Ascending aorta (tissue), 2 donors: ENCODE measurements around the gene LAMTOR2. TPM values are rescaled to one million over a fixed set of nuclear protein-coding genes. Genes with fewer than 3 reads are reported as not detected.

ENCODE experiments used
- DNase-seq, 2 donors: peaks; one replicate each; pipeline ENCODE4 v3.0.0-alpha.2; 2019; ENCODE audit warnings: low spot score in 2 of 2
- H3K27ac ChIP-seq, 2 donors: fragments of 200-600 bp; sonication (generic); one replicate each; pipeline ENCODE4 v1.5.1; 2016 to 2017; ENCODE audit warnings: mild to moderate bottlenecking in 1 of 2
- H3K27me3 ChIP-seq: fragments of 200-600 bp; sonication (generic); one replicate; pipeline ENCODE4 v1.5.1; 2017
- H3K36me3 ChIP-seq, 2 donors: fragments of 200-600 bp; sonication (generic); one replicate each; pipeline ENCODE4 v1.5.1; 2016
- H3K4me1 ChIP-seq, 2 donors: fragments of 200-600 bp; sonication (generic); one replicate each; pipeline ENCODE4 v1.5.1; 2016 to 2017; ENCODE audit warnings: mild to moderate bottlenecking in 1 of 2
- H3K4me3 ChIP-seq, 2 donors: fragments of 200-600 bp; sonication (generic); one replicate each; pipeline ENCODE4 v1.5.1; 2016 to 2017; ENCODE audit warnings: mild to moderate bottlenecking in 1 of 2
- H3K9me3 ChIP-seq, 2 donors: fragments of 200-600 bp; sonication (generic); one replicate each; pipeline ENCODE4 v1.5.1; 2016
- CTCF ChIP-seq, 3 experiments: fragments of 200-600 bp in 2 of 3; fragments of 450-650 bp in 1 of 3; sonication (generic) in 2 of 3; IDR thresholded peaks; one replicate each; pipeline ENCODE4 v1.5.1; 2016 to 2019; ENCODE audit warnings: antibody characterized with exemption in 3 of 3, mild to moderate bottlenecking in 1 of 3, moderate library complexity in 1 of 3
- intact Hi-C: fragments of 100-400 bp; cut with DNase I; formaldehyde crosslinking; loops from one replicate; pipeline ENCODE4 v1.15.1; 2023
- total RNA-seq: library from RNA; depleted of rRNA; stranded (reverse); fragments of >200 nt; gene quantifications from one replicate; pipeline ENCODE4 v1.1.0, GENCODE V29; 2016

The LAMTOR2 gene
- total RNA-seq, 1 donor from 2014 or later, result 43.9 TPM

DNA sequence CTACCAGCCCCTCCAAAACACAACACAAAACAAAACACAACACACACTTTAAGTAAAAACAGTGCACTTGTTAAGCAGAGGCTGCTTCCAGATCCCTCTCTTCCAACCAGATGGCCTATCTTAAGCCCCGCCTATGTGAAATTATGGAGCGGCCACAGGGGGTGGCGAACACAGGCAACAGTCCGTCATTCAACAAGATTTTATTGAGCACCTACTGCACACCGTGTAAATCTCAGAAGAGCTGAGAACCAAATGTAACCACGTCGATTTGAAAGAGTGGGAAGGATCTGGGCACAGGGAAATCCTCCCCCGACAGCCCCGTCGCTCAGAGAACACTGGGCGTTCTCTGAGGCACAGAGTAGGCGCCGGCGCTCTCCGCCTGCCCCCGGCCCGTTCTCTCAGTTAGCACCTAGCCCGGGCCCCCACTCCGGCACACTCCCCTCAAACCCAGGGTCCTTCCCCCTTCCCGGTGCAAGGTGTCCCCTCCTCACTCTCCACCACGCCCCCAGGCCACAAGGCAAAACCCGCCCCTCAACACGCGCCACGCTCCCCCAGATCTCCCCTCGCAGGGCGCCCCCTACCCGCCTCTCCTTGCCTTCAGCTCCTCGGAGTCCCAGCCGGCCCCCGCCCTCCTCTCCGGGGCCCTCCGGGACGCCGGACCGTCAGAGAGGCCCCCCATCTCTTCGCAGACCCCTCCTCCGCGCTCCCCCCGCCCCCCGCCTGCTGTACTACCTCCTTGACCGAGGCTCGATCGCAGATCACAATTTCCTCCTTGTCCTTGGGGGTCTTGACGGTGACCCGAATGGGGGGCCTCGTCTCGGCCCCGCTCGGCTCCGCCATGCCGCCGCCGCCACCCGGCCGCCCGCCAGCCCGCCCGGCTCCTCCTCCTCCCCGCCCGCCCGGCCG lies 1.5 kb upstream of the LAMTOR2 start:
- peak overlapping the region; percentile 75 to 96 for H3K27ac ChIP-seq
- intact Hi-C loops, result loop anchor here (10.0 kb wide), 1 partner anchor 118 kb away; the partner anchor contains the start of gene KHDC4
- peaks cover 7 to 22% of the 10 kb centered on the region in 2 donors for H3K36me3 ChIP-seq
- DNase-seq, result peak in 1 of 2 donors; percentile 80
- no peaks in the 10 kb centered on the region for H3K27me3 ChIP-seq
- no peak for TF ChIP-seq CTCF (IDR thresholded peaks at IDR 0.05)
- H3K4me1 ChIP-seq, result peaks cover 0 to 8% of the 10 kb centered on the region in 2 donors
- H3K4me3 ChIP-seq, result peak overlapping the region; percentile 58 to 73
- no peaks in the 10 kb centered on the region for H3K9me3 ChIP-seq

GRCh38 chr1:156053768-156054499 lies 648 bp upstream of the LAMTOR2 start, which contains the start of gene UBQLN4:
UBQLN4 (minus strand) TSS chr1:156053798; CDS start chr1:156053701, 97 bp downstream.
- no peaks in the 10 kb centered on the region for H3K9me3 ChIP-seq
- H3K4me1 ChIP-seq, result peaks cover 0 to 8% of the 10 kb centered on the region in 2 donors
- H3K4me3 ChIP-seq, result peak within 1 kb of the TSS; percentile 58 to 73
- peak; percentile 45 to 92 for DNase-seq
- peak within 1 kb of the TSS; percentile 85 to 96 for H3K27ac ChIP-seq
- H3K27me3 ChIP-seq, result no peaks in the 10 kb centered on the region
- peak; percentile 44 to 67 (median 64) for TF ChIP-seq CTCF (IDR thresholded peaks at IDR 0.05)
- H3K36me3 ChIP-seq, result peaks cover 7 to 22% of the 10 kb centered on the region in 2 donors
- intact Hi-C loops, result loop anchor here (2.0 to 10.0 kb wide), 3 partner anchors 29 to 119 kb away; partner anchors contain the start of genes KHDC4, MEX3A and SSR2

DNA sequence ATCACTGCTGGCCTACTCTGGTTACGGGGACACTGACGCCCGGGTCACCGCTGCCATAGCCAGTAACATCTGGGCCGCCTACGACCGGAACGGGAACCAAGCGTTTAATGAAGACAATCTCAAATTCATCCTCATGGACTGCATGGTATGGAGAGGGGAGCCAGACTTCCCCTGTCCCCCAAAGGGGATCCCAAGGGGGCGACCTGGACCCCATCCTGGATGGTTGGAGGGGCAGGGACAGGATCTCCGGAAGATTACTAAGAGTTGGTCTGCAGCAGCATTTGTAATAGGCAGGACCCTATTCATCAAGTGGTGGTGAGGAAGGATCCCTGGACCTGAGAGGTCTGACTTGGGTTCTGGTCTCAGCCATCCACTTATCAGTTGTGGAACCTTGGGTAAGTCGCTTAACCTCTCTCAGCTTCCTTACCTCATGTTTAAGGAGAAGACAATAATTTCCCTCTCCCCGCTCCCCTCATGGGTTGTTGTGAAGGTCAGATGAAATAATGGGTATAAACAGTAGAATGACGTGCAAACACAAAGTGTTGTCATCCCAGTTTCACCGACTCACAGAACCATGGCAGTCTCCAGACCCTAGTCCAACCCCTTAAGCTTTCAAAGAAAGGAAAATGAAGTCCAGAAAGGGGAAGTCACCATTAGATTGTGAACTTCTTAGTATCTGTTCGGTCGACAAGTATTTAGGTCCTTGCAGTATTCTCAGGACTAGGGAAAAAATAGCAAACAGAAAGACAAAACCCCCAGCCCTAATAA lies 883 bp downstream of the LAMTOR2 start:
- no peak for TF ChIP-seq CTCF (IDR thresholded peaks at IDR 0.05)
- H3K9me3 ChIP-seq, result no peaks in the 10 kb centered on the region
- H3K36me3 ChIP-seq, result peaks cover 8 to 9% of the 10 kb centered on the region in 2 donors
- H3K27ac ChIP-seq, result peak overlapping the region; percentile 44 to 96
- DNase-seq, result no peak
- H3K4me3 ChIP-seq, result peak overlapping the region; percentile 58 to 73
- no peaks in the 10 kb centered on the region for H3K27me3 ChIP-seq
- intact Hi-C loops, result loop anchor here (2.0 to 10.0 kb wide), 3 partner anchors 27 to 121 kb away; partner anchors contain the start of genes KHDC4, MEX3A and SSR2
- H3K4me1 ChIP-seq, result peaks cover 0 to 8% of the 10 kb centered on the region in 2 donors

DNA sequence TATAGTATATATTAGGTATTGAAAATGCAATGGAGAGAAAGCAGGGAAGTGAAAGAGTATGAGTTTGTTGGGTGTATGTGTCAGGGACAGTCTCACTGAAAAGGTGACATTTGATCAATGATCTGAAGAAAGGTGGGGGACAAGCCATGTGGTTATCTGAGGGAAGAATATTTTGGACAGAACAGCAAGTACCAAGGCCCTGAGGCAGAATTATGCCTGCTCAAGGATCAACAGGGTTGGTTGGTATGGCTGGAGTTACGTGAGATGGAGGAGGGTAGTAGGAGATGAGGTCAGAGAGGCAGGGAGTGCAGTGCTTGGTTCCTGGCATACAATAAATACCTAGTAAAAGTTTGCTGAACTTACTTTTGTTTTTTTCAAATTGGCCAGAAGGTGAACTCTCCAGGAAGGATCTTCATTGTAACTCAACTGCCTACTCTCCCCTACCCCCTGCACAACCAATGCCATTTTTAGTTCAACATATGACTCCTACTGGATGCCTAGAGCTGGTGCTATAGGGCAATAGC lies 1.8 kb downstream of the LAMTOR2 start:
- H3K27ac ChIP-seq, result no peak overlapping the region
- intact Hi-C loops, result loop anchor here (10.0 kb wide), 1 partner anchor 122 kb away; the partner anchor contains the start of gene KHDC4
- peaks cover 8 to 9% of the 10 kb centered on the region in 2 donors for H3K36me3 ChIP-seq

More for the DNA sequence above, 1.8 kb downstream of the LAMTOR2 start:
- DNase-seq, result no peak
- H3K9me3 ChIP-seq, result no peaks in the 10 kb centered on the region
- H3K4me3 ChIP-seq, result no peak overlapping the region
- H3K4me1 ChIP-seq, result peaks cover 0 to 8% of the 10 kb centered on the region in 2 donors
- TF ChIP-seq CTCF (IDR thresholded peaks at IDR 0.05), result no peak
- no peaks in the 10 kb centered on the region for H3K27me3 ChIP-seq
